Activated naive CD8-positive, alpha-beta T cell (primary cell): ENCODE data around the gene NALCN.

Experiments used
- H3K27ac Mint-ChIP-seq: one replicate; pipeline ENCODE4 v1.8.0; 2021; ENCODE audit warnings: mixed read lengths
- H3K27me3 Mint-ChIP-seq: one replicate; pipeline ENCODE4 v1.8.0; 2021; ENCODE audit warnings: mixed read lengths
- H3K36me3 Mint-ChIP-seq: one replicate; pipeline ENCODE4 v1.8.0; 2021; ENCODE audit warnings: mixed read lengths
- H3K4me1 Mint-ChIP-seq: one replicate; pipeline ENCODE4 v1.8.0; 2021; ENCODE audit warnings: low read depth, mixed read lengths
- H3K4me3 Mint-ChIP-seq: one replicate; pipeline ENCODE4 v1.8.0; 2021; ENCODE audit warnings: mild to moderate bottlenecking, mixed read lengths
- H3K9me3 Mint-ChIP-seq: one replicate; pipeline ENCODE4 v1.8.0; 2021; ENCODE audit warnings: low read depth, mixed read lengths

The NALCN gene

DNA sequence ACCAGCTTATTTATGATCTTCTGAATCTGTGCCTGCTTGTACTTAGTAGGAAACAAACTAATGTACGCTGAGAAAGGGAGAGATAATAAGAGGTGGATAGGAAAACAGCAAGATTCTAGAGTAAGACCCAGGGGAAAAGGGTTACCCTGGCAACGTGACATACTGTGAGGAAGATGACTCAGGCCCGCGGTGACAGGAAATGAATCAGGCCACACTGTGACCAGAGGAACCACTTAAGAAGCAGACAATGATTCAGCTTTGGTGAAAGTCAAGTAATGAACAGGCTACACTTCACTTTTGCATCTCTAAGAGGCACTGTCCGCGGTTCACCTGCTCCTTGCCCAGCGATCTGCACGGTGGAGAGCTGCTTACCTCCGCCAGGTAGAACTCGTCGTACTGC lies 158.2 kb downstream of the NALCN start:
- Mint-ChIP-seq H3K27ac (no peak overlapping the region), H3K4me3 (no peak overlapping the region), H3K9me3 (no peaks in the 10 kb centered on the region), H3K36me3 (no peaks in the 10 kb centered on the region), H3K27me3 (no peaks in the 10 kb centered on the region), H3K4me1 (peaks cover 7% of the 10 kb centered on the region)

DNA sequence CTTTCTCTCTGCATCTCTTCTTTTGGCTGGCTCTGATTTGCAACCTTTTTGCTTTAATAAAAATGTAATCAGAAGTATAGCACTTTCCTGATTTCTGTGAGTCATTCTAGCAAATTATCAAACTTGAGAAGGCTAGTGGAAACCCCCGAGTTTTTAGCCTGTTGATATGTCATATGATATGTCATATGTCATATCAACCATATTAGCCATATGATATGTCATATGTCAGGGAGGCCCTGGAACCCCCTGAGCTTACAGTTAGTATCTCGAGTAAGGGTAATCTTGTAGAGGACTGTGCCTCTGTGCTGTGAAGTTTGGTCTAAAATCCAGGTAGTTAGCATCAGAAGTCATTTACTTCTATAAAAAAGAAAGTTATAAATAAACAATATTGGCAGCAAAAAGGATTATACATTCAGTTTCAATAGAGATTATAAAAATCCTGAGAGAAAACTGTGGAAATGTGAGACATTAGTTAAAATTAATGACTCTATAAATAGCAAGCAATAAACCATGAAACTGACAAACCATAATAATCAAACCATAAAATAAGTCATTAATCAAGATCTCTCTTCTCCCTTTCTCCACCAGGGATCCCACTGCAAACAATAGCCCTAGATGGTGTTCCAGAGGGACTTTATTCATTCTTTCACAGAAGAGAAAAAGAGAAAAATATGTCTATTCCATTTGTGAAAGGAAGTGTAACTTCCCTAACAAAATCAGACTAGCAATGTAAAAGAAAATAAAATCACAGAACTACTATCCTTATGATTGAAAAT lies 167.4 kb downstream of the NALCN start:
- no peaks in the 10 kb centered on the region for H3K27me3 Mint-ChIP-seq
- H3K9me3 Mint-ChIP-seq: peaks cover 11% of the 10 kb centered on the region
- no peak overlapping the region for H3K27ac Mint-ChIP-seq
- no peak overlapping the region for H3K4me3 Mint-ChIP-seq
- H3K4me1 Mint-ChIP-seq: peaks cover 28% of the 10 kb centered on the region
- peaks cover 3% of the 10 kb centered on the region for H3K36me3 Mint-ChIP-seq

DNA sequence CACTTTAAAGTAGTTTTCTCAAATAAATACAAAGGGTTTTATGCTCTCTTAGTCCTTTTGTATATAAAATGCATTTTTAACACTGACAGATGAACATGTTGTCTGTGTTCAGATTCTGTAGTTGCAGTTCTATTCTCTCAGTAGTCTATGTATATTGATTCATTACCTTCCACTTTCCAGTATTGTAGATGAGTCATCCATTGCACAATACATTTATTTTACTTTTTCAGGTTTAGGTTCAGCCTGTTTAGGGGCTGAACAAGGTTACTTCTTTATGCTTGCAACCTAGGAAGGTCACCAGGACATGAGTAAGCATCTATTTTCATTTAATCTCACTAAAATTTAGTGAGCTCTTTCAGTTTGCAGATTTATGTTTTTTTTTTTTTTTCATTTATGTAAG lies 173.6 kb downstream of the NALCN start:
- Mint-ChIP-seq H3K9me3 (no peaks in the 10 kb centered on the region), H3K36me3 (no peaks in the 10 kb centered on the region), H3K27me3 (no peaks in the 10 kb centered on the region), H3K27ac (no peak overlapping the region), H3K4me3 (no peak overlapping the region), H3K4me1 (peaks cover 22% of the 10 kb centered on the region)

DNA sequence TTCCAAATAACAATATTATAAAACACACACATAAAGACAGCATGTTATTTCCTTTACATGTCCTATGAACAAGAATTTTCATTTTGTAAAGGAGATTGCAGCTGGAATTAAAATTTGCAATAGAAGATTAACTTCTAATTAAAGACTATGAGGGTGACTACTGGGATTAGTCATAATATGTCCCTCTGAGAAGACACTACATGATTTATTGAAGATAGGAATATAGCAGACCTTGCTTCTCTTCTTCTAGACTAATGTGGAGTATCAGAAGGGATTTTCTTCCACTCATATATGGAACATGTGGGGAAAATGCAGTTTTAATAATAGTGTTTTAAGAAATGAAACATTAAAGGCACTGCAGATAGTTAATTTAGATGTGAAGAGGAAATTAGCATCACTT lies 177.8 kb downstream of the NALCN start:
- Mint-ChIP-seq H3K27ac (no peak overlapping the region), H3K4me1 (no peaks in the 10 kb centered on the region), H3K36me3 (no peaks in the 10 kb centered on the region), H3K4me3 (no peak overlapping the region), H3K27me3 (no peaks in the 10 kb centered on the region), H3K9me3 (no peaks in the 10 kb centered on the region)

DNA sequence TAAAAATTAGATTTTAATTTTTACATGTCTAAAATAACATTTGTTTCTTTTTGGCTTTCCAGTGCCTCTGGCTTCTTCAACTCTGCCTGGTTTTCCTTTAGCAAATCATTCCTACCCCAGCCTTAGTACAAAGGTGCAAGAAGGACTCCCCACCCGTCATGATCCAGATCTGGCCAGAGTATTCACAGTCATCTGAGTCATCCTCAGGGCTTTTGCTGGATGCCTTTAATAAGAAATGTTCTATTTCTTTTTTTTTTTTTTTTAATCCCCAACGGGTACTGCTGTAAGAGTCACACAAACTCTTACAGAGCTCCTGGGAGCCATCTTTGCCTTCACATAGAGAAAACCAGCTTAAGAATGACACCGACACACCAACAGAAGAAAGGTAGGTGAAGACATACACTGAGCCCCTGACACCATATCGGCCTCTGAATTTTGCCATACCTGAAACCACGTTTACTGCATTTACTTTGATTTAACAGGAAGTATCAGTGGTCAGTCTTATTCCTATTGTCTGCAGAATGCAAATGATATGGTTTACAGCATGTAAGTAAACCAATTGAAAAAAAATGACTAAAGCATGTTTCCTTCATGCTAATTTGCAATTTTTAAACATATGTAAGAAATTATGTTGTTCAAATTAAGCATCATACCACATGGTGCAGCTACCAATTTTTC lies 184.4 kb downstream of the NALCN start:
- Mint-ChIP-seq H3K4me1 (no peaks in the 10 kb centered on the region), H3K4me3 (no peak overlapping the region), H3K27me3 (peaks cover 3% of the 10 kb centered on the region), H3K27ac (no peak overlapping the region), H3K36me3 (no peaks in the 10 kb centered on the region), H3K9me3 (no peaks in the 10 kb centered on the region)

DNA sequence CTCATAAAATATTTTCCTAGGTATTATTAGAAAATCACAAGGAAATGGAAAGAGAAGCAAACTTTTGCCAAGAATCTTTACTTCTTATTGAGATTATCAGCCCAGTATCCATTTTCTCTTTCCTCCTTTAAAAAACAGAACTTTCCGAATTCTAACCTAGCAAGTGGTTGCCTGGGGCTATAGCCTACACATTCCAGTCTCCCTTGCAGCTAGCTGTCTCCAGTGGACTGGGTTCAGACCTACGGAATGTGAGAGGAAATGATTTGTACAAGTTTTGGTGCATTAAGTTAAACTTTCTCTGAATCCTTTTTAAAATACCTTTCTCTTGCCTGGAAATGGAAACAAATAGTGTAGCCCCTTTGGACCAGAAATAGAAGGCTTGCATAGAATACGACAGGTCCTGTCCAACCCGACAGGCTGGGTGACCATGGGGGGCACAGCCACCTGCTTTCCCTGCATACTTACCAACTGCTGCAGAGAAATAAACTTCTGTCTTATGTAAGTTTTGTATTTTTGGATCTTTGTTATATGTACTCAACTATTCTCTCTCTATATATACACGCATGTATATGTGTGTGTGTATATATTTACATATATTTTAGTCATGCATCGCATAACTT lies 185.9 kb downstream of the NALCN start:
- peaks cover 3% of the 10 kb centered on the region for H3K27me3 Mint-ChIP-seq
- no peak overlapping the region for H3K27ac Mint-ChIP-seq
- no peaks in the 10 kb centered on the region for H3K36me3 Mint-ChIP-seq
- H3K4me1 Mint-ChIP-seq: no peaks in the 10 kb centered on the region
- H3K4me3 Mint-ChIP-seq: no peak overlapping the region
- no peaks in the 10 kb centered on the region for H3K9me3 Mint-ChIP-seq

DNA sequence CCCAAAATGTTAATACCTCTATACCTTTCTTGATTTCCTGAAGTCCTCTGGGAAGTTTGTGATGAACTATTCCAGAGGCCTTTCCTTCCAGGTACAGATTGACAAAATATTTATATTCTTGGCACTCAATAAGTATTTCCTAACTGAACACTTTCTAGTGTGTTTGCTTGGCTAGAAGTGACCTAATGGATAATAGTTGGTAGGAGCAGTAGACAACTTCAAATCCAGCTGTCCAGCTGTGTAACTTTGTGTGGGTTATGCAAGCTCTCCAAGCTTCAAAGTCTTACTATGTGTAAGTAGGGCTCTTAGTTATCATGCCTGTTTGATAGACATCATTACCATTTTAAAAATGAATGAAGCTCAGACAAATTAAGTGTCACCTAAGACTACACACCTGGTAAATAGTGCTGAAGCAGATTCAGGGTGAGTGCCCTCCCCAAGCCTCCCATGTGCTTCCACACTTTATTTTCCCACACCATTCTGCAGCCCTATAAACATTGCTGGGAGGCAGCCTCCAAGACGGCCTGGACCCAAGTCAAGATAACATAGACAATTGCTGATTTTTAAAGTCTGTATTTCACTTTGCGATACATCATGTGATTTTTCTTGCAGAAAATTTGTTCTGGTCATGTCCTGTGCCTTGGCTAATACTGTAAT lies 196.6 kb downstream of the NALCN start:
- H3K36me3 Mint-ChIP-seq: no peaks in the 10 kb centered on the region
- H3K4me3 Mint-ChIP-seq: no peak overlapping the region
- H3K9me3 Mint-ChIP-seq: no peaks in the 10 kb centered on the region
- no peak overlapping the region for H3K27ac Mint-ChIP-seq
- no peaks in the 10 kb centered on the region for H3K27me3 Mint-ChIP-seq
- no peaks in the 10 kb centered on the region for H3K4me1 Mint-ChIP-seq

DNA sequence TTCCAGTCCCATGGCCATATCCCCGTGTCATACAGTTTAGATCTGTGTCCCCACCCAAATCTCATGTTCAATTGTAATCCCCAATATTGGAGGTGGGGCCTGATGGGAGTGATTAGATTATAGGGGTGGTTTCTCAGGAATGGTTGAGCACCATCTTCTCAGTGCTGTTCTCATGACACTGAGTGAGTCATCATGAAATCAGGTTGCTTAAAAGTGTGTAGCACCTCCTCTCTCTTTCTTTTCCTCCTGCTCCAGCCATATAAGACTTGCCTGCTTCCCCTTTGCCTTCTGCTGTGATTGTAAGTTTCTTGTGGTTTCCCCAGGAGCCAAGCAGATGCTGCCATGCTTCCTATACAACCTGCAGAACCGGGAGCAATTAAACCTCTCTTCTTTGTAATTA lies 197.8 kb downstream of the NALCN start:
- Mint-ChIP-seq H3K4me1 (no peaks in the 10 kb centered on the region), H3K4me3 (no peak overlapping the region), H3K36me3 (no peaks in the 10 kb centered on the region), H3K27me3 (no peaks in the 10 kb centered on the region), H3K27ac (no peak overlapping the region), H3K9me3 (no peaks in the 10 kb centered on the region)

DNA sequence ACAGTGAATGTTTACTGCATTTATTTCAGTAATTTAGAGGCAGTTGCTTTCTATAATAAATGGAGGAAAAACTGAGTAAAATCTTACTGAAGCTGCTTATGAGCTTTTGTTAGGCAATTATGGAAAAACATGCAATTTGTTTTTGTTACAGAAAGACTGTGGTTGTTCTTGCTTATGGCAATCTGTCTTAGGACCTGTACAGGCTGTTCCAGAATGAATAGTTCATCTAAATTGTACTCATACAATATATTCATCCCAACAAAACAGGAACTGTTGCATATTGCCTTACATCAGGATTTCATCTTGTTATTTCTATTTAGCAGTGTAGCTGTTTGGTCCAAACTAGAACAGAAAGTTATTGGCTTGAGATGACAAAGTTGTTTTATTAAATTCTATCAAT lies 199.2 kb downstream of the NALCN start:
- Mint-ChIP-seq H3K4me1 (no peaks in the 10 kb centered on the region), H3K27me3 (peaks cover 3% of the 10 kb centered on the region), H3K4me3 (no peak overlapping the region), H3K36me3 (no peaks in the 10 kb centered on the region), H3K9me3 (no peaks in the 10 kb centered on the region), H3K27ac (no peak overlapping the region)

DNA sequence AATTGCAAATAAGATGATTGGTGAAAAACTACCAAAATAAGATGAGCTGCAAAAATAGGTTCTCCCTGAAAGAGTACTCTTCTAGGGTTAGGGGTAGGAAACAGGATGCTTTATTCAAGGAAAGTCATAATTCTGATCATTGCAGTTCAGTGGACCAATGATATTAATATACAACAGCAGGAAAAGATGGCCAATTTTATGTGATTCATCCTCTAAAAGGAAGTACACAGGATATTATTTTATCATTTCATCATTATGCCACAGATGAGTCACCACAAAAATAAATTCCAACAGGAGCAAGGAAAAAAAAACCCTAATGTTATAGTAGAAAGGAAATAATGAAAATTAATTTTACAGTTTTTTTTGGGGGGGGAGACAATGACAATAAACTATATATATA lies 205.0 kb downstream of the NALCN start:
- no peak overlapping the region for H3K4me3 Mint-ChIP-seq
- no peaks in the 10 kb centered on the region for H3K9me3 Mint-ChIP-seq
- H3K27ac Mint-ChIP-seq: no peak overlapping the region
- no peaks in the 10 kb centered on the region for H3K4me1 Mint-ChIP-seq
- no peaks in the 10 kb centered on the region for H3K36me3 Mint-ChIP-seq
- H3K27me3 Mint-ChIP-seq: peaks cover 3% of the 10 kb centered on the region

DNA sequence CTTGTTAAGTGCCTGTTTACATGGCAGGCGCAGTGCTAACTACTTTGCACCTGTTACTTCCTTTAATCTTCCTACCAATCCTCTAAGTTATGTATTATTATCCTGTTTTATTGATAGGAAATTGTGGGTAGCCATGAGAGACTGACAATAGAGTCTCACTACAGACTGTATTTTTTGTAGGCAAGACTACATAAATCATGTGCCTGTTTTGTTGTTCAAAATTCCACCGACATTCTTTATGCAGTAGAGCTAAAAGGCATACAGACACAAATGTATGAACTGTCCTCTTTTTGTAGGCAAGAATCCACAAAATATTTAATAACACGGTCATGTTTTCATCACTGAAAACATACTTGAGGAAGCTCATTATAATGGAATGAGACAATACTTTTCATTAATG lies 205.5 kb downstream of the NALCN start:
- Mint-ChIP-seq H3K36me3 (no peaks in the 10 kb centered on the region), H3K27ac (no peak overlapping the region), H3K9me3 (no peaks in the 10 kb centered on the region), H3K4me3 (no peak overlapping the region), H3K4me1 (no peaks in the 10 kb centered on the region), H3K27me3 (peaks cover 3% of the 10 kb centered on the region)

DNA sequence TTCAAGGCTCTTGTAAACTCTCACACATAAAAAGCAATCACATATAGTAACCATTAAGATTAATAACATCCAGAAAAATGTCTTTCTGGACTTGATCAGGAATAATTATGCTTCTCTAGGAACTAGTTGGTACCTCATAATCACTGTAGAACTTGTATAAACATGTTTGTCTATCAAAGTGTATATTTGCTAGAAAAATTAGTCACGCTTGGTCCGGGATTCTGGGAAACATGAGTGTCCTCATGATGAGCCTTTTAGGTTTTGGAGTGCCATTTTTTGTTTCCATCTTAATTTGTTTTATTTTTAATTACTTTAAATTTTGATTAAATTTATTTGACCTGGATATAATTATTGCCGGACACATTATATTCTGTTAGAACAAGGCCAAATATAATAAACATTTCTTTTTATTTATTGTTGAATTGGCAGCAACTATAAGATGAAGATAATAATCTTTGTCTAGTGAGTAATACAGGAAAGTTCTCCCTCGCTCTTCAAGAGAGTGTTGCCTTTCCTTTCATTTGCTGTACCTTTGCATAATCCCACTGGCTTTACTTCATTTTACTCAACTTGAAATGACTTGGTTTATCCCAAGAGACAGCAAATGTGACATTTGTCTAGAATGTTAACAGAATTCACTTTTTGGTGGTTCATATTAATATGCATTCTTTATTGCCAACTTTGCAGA lies 207.0 kb downstream of the NALCN start:
- Mint-ChIP-seq H3K9me3 (no peaks in the 10 kb centered on the region), H3K27me3 (peaks cover 5% of the 10 kb centered on the region)

DNA sequence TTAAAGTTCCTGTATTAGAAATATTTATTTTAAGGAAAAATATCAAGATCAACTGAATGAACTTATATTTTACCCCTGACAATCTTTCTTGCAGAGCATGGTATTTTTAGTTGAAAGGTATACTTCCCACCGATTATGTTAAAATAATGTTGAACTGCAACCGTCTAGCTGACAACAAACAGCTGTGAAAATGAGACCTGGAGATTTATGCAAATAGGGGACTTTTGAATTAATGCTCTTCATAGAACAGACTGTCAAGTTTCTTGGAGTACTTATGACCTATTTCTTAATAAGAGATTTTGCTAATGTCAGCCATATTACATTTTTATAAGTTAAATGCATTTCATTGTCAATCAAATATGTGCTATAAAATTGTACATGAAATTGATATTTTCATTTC lies 210.9 kb downstream of the NALCN start:
- H3K4me1 Mint-ChIP-seq: no peaks in the 10 kb centered on the region
- H3K4me3 Mint-ChIP-seq: no peak overlapping the region
- H3K27ac Mint-ChIP-seq: no peak overlapping the region
- H3K27me3 Mint-ChIP-seq: peaks cover 5% of the 10 kb centered on the region
- H3K9me3 Mint-ChIP-seq: no peaks in the 10 kb centered on the region
- H3K36me3 Mint-ChIP-seq: no peaks in the 10 kb centered on the region

More for the DNA sequence above, 207.0 kb downstream of the NALCN start:
- Mint-ChIP-seq H3K4me1 (no peaks in the 10 kb centered on the region), H3K27ac (no peak overlapping the region), H3K4me3 (no peak overlapping the region), H3K36me3 (no peaks in the 10 kb centered on the region)

DNA sequence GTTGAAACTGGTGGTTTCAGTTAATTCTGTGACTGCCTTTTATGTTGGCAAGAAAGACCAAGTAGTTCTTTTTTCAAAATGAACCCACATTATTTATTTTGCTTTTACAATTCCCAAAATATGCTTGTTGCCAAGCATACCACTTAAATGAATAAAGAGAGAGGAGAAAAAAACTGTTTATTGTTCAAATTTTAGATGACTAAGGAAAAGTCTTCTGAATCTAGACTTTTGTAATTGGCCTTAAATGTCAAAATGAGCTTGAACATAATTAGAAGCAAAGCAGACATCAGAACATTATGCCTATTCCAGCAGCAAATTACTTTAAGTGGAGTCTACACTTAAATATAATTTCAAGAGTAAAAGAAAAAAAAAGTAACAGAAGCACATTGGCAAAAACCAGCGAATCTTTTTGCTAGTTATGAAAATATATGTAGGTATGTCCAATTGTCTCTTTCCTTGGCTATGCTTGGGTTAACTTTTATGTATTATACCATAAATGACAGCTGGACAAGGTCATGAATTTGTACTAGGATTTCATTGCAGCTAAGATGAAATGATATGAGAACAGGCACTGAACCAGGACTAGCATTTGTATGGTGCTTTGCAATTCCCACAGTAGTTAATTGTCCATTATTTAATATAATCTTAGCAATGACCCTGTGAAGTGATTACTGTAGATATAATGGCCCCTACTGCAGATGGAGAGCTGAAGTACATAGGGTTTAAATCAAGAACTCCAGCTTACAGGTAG lies 211.9 kb downstream of the NALCN start:
- Mint-ChIP-seq H3K4me1 (no peaks in the 10 kb centered on the region), H3K9me3 (no peaks in the 10 kb centered on the region), H3K27ac (no peak overlapping the region), H3K4me3 (no peak overlapping the region), H3K27me3 (peaks cover 5% of the 10 kb centered on the region), H3K36me3 (no peaks in the 10 kb centered on the region)
